Esophagus squamous epithelium (tissue), 5 donors: ENCODE results near the gene IST1. TPM values are rescaled to one million over a fixed set of nuclear protein-coding genes. Genes with fewer than 3 reads are reported as not detected.

Experiments used
- DNase-seq: peaks from one replicate; lab custom pipeline; 2025; lab: John Stamatoyannopoulos, UW
- H3K27ac ChIP-seq, 4 donors: fragments of 200-600 bp; sonication (generic); one replicate each; pipeline ENCODE4 v1.5.1; 2016 to 2019; ENCODE audit warnings: mild to moderate bottlenecking in 1 of 4
- H3K27me3 ChIP-seq, 4 donors: fragments of 200-600 bp; sonication (generic); 1 replicate in 3 of 4; 2 replicates in 1 of 4; pipeline versions ENCODE4 v1.5.1 to v1.6.0; 2017 to 2021; ENCODE audit warnings: antibody characterized with exemption in 1 of 4
- H3K36me3 ChIP-seq, 3 donors: fragments of 200-600 bp; sonication (generic); one replicate each; pipeline ENCODE4 v1.5.1; 2016 to 2019
- H3K4me1 ChIP-seq, 3 donors: fragments of 200-600 bp; sonication (generic); one replicate each; pipeline ENCODE4 v1.5.1; 2017 to 2019
- H3K4me3 ChIP-seq, 4 donors: fragments of 200-600 bp; sonication (generic); 1 replicate in 3 of 4; 2 replicates in 1 of 4; pipeline ENCODE4 v1.5.1; 2016 to 2019; ENCODE audit warnings: mild to moderate bottlenecking in 2 of 4, moderate library complexity in 1 of 4
- H3K9me3 ChIP-seq, 3 donors: fragments of 200-600 bp; sonication (generic); one replicate each; pipeline ENCODE4 v1.5.1; 2016 to 2019
- CTCF ChIP-seq, 6 experiments: fragments of 450-650 bp in 4 of 6; fragments of 200-600 bp in 2 of 6; sonication (generic) in 2 of 6; IDR thresholded peaks; one replicate each; pipeline ENCODE4 v1.5.1; 2016 to 2019; ENCODE audit warnings: antibody characterized with exemption in 6 of 6, mild to moderate bottlenecking in 4 of 6, moderate library complexity in 4 of 6
- POLR2A ChIP-seq, 4 donors: fragments of 450-650 bp; IDR thresholded peaks; one replicate each; pipeline ENCODE4 v1.6.1; 2017; ENCODE audit warnings: antibody characterized with exemption in 4 of 4, mild to moderate bottlenecking in 4 of 4, moderate library complexity in 3 of 4
- WGBS, 2 donors: methylation state at CpG; one replicate each; pipeline ENCODE4 v1.1.5; 2018; 5-methylcytosine and 5-hydroxymethylcytosine counted together
- intact Hi-C: fragments of 100-400 bp; cut with DNase I; formaldehyde crosslinking; loops from one replicate; pipeline ENCODE4 v1.15.0; 2022
- total RNA-seq, 4 donors: library from RNA; depleted of rRNA; stranded (reverse); fragments of >200 nt; gene quantifications; one replicate each; pipeline ENCODE4 v1.1.0, GENCODE V29; 2016
- donor health status: DM: yes; HTN: yes; CAD: no.

The IST1 gene
- total RNA-seq, 4 donors from 2014 or later = 115 to 172 (median 153) TPM

DNA sequence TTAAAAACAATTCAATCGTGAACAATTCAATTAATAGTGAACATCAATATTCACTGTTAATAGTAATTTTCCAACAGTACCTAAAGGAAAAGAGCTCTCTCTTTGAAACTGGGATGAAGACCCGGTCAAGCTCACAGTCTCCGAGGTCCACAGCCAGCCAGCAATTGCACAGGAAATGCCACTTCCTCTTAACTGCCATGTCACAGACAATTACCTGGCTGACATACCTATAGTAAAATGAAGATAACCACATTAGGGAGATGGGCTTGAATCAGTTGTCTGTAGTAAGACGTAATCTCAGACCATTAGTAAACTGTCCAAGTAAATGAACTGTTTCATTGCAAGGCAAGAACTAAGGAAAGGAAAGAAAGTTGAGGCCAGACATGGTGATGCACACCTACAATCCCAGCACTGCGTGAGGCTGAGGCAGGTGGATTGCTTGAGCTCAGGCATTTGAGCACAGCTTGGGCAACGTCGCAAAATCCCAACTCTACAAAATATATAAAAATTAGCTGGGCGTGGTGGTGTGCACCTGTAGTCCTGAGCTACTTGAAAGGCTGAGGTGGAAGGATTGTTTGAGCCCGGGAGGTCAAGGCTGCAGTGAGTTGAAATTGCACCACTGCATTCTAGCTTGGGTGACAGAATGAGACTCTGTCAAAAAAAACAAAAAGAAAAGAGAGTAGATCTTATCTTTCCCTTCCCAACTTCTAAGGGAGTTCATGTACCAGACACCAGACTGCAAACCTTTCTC lies 68.0 kb downstream of the IST1 start:
- H3K4me3 ChIP-seq = no peak overlapping the region
- H3K9me3 ChIP-seq = no peaks in the 10 kb centered on the region
- intact Hi-C loops = no loop called here
- H3K4me1 ChIP-seq = no peaks in the 10 kb centered on the region
- no peak overlapping the region for H3K27ac ChIP-seq
- H3K36me3 ChIP-seq = no peaks in the 10 kb centered on the region
- WGBS, 2 donors = 70 to 77% methylated on average over 8 to 9 of the region's 9 CpGs
- TF ChIP-seq POLR2A (IDR thresholded peaks at IDR 0.05) = no peak
- TF ChIP-seq CTCF (IDR thresholded peaks at IDR 0.05) = no peak
- H3K27me3 ChIP-seq = no peaks in the 10 kb centered on the region
- no peak for DNase-seq

- H3K27me3 ChIP-seq = no peaks in the 10 kb centered on the region
- no peaks in the 10 kb centered on the region for H3K4me1 ChIP-seq
- intact Hi-C loops = no loop called here
- H3K4me3 ChIP-seq = no peak overlapping the region
- TF ChIP-seq POLR2A (IDR thresholded peaks at IDR 0.05) (no peak), CTCF (IDR thresholded peaks at IDR 0.05) (no peak)
- no peak for DNase-seq
- H3K27ac ChIP-seq = no peak overlapping the region
- no peaks in the 10 kb centered on the region for H3K9me3 ChIP-seq
- WGBS, 2 donors = 88 to 89% methylated on average over 4 of the region's 4 CpGs
- no peaks in the 10 kb centered on the region for H3K36me3 ChIP-seq
These were observed 69.9 kb downstream of the IST1 start for GRCh38 chr16:71965223-71965622.

- 21 to 29% methylated on average over 4 of the region's 4 CpGs for WGBS, 2 donors
- no peak for TF ChIP-seq POLR2A (IDR thresholded peaks at IDR 0.05)
- DNase-seq = no peak
- H3K36me3 ChIP-seq = no peaks in the 10 kb centered on the region
- H3K27me3 ChIP-seq = no peaks in the 10 kb centered on the region
- H3K9me3 ChIP-seq = no peaks in the 10 kb centered on the region
- H3K27ac ChIP-seq = no peak overlapping the region
- intact Hi-C loops = no loop called here
- no peaks in the 10 kb centered on the region for H3K4me1 ChIP-seq
- no peak overlapping the region for H3K4me3 ChIP-seq
These were observed 71.6 kb downstream of the IST1 start for GRCh38 chr16:71966932-71967331.

GRCh38 chr16:71969353-71969752 lies 74.0 kb downstream of the IST1 start:
- H3K36me3 ChIP-seq = no peaks in the 10 kb centered on the region
- H3K27me3 ChIP-seq = no peaks in the 10 kb centered on the region
- no peak for DNase-seq
- TF ChIP-seq CTCF (IDR thresholded peaks at IDR 0.05) = no peak
- TF ChIP-seq POLR2A (IDR thresholded peaks at IDR 0.05) = no peak
- H3K4me3 ChIP-seq = no peak overlapping the region
- WGBS, 2 donors = 87 to 89% methylated on average over 2 of the region's 2 CpGs
- no peak overlapping the region for H3K27ac ChIP-seq
- no peaks in the 10 kb centered on the region for H3K4me1 ChIP-seq
- no peaks in the 10 kb centered on the region for H3K9me3 ChIP-seq
- intact Hi-C loops = no loop called here

DNA sequence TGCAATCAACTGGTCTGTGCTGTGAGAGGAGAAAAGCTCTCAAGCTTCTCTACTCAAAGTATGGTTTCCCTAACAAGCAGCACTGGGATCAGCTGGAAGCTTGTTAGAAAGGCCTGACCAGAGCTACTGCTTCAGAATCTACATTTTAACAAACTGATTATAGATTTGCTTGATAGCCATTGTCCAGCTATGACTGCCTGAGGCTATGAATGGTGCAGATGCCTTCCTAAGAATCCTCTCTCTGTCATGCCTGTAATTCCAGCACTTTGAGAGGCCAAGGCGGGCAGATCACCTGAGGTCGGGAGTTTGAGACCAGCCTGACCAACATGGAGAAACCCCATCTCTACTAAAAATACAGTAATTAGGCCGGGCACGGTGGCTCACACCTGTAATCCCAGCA lies 76.2 kb downstream of the IST1 start:
- Histone ChIP-seq H3K9me3 (no peaks in the 10 kb centered on the region), H3K27ac (no peak overlapping the region), H3K36me3 (no peaks in the 10 kb centered on the region), H3K4me1 (no peaks in the 10 kb centered on the region), H3K4me3 (no peak overlapping the region), H3K27me3 (no peaks in the 10 kb centered on the region)
- no peak for TF ChIP-seq CTCF (IDR thresholded peaks at IDR 0.05)
- TF ChIP-seq POLR2A (IDR thresholded peaks at IDR 0.05) = no peak
- DNase-seq = no peak
- intact Hi-C loops = no loop called here
- WGBS, 2 donors = 100% methylated on average over 1 of the region's 4 CpGs; no CpG with 5 or more reads in 1 of the 2 donors
